Measurements from ENCODE around the gene GFI1.
A peak's percentile ranks its signal among the peaks of the same experiment; 100 is the strongest.
"Not testable (repeated sequence)": the region's sequence is repeated elsewhere in the genome, so short reads cannot be mapped to it uniquely, and the experiment has no call there.

Gene GFI1

GRCh38 chr1:92486251-92487077 is at the start of gene GFI1:
Gene GFI1 (minus strand): TSS chr1:92486925. CDS start chr1:92483487, 3,438 bp downstream.
- Mint-ChIP-seq H3K4me3 (peak within 1 kb of the TSS; percentile 89), H3K36me3 (peaks cover 20% of the 10 kb centered on the region), H3K9me3 (no peaks in the 10 kb centered on the region), H3K4me1 (peaks cover 37% of the 10 kb centered on the region), H3K27me3 (peaks cover 45% of the 10 kb centered on the region), H3K27ac (peak within 1 kb of the TSS; percentile 92)
- peak; percentile 54 for ATAC-seq

- Mint-ChIP-seq H3K27ac (peak overlapping the region; percentile 42), H3K36me3 (peaks cover 38% of the 10 kb centered on the region), H3K4me1 (peaks cover 19% of the 10 kb centered on the region)
- not testable (repeated sequence) for H3K9me3 Mint-ChIP-seq, H3K27me3 Mint-ChIP-seq, H3K4me3 Mint-ChIP-seq, ATAC-seq
These were observed 45.6 kb upstream of the GFI1 start for GRCh38 chr1:92532371-92532770.

GRCh38 chr1:92531939-92532338 is 45.2 kb upstream of the GFI1 start:
- not testable (repeated sequence) for H3K4me3 Mint-ChIP-seq, H3K9me3 Mint-ChIP-seq, H3K27me3 Mint-ChIP-seq, ATAC-seq
- H3K4me1 Mint-ChIP-seq: peaks cover 19% of the 10 kb centered on the region
- peak overlapping the region; percentile 42 for H3K27ac Mint-ChIP-seq
- H3K36me3 Mint-ChIP-seq: peaks cover 38% of the 10 kb centered on the region

GRCh38 chr1:92527670-92528069 is 40.9 kb upstream of the GFI1 start:
- peaks cover 24% of the 10 kb centered on the region for H3K36me3 Mint-ChIP-seq
- H3K27ac Mint-ChIP-seq: no peak overlapping the region
- no peaks in the 10 kb centered on the region for H3K27me3 Mint-ChIP-seq
- ATAC-seq: no peak
- peaks cover 6% of the 10 kb centered on the region for H3K4me1 Mint-ChIP-seq
- no peak overlapping the region for H3K4me3 Mint-ChIP-seq
- no peaks in the 10 kb centered on the region for H3K9me3 Mint-ChIP-seq

GRCh38 chr1:92524944-92525590 is 38.3 kb upstream of the GFI1 start:
- H3K27ac Mint-ChIP-seq, ATAC-seq, H3K9me3 Mint-ChIP-seq, H3K27me3 Mint-ChIP-seq, H3K4me1 Mint-ChIP-seq, H3K4me3 Mint-ChIP-seq: not testable (repeated sequence)
- H3K36me3 Mint-ChIP-seq: peaks cover 13% of the 10 kb centered on the region

- H3K27me3 Mint-ChIP-seq: no peaks in the 10 kb centered on the region
- no peak overlapping the region for H3K27ac Mint-ChIP-seq
- peaks cover 28% of the 10 kb centered on the region for H3K36me3 Mint-ChIP-seq
- no peaks in the 10 kb centered on the region for H3K4me1 Mint-ChIP-seq
- no peak for ATAC-seq
- H3K4me3 Mint-ChIP-seq: no peak overlapping the region
- no peaks in the 10 kb centered on the region for H3K9me3 Mint-ChIP-seq
These were observed 32.3 kb upstream of the GFI1 start for GRCh38 chr1:92519043-92519442.

GRCh38 chr1:92516574-92516973 is 29.8 kb upstream of the GFI1 start:
- Mint-ChIP-seq H3K27ac (no peak overlapping the region), H3K9me3 (no peaks in the 10 kb centered on the region), H3K4me3 (no peak overlapping the region), H3K36me3 (peaks cover 39% of the 10 kb centered on the region), H3K27me3 (no peaks in the 10 kb centered on the region), H3K4me1 (no peaks in the 10 kb centered on the region)
- ATAC-seq: no peak

GRCh38 chr1:92515796-92516201 is 29.1 kb upstream of the GFI1 start:
- Mint-ChIP-seq H3K36me3 (peaks cover 40% of the 10 kb centered on the region), H3K27me3 (no peaks in the 10 kb centered on the region), H3K27ac (no peak overlapping the region), H3K4me3 (no peak overlapping the region), H3K4me1 (no peaks in the 10 kb centered on the region), H3K9me3 (no peaks in the 10 kb centered on the region)
- ATAC-seq: no peak

GRCh38 chr1:92511541-92511940 is 24.8 kb upstream of the GFI1 start:
- H3K27me3 Mint-ChIP-seq: no peaks in the 10 kb centered on the region
- peaks cover 33% of the 10 kb centered on the region for H3K36me3 Mint-ChIP-seq
- peaks cover 2% of the 10 kb centered on the region for H3K9me3 Mint-ChIP-seq
- H3K4me1 Mint-ChIP-seq: peaks cover 6% of the 10 kb centered on the region
- no peak overlapping the region for H3K4me3 Mint-ChIP-seq
- no peak overlapping the region for H3K27ac Mint-ChIP-seq
- no peak for ATAC-seq

- H3K36me3 Mint-ChIP-seq: peaks cover 17% of the 10 kb centered on the region
- peaks cover 5% of the 10 kb centered on the region for H3K9me3 Mint-ChIP-seq
- H3K4me1 Mint-ChIP-seq: peaks cover 15% of the 10 kb centered on the region
- ATAC-seq: no peak
- no peak overlapping the region for H3K27ac Mint-ChIP-seq
- no peaks in the 10 kb centered on the region for H3K27me3 Mint-ChIP-seq
- H3K4me3 Mint-ChIP-seq: no peak overlapping the region
These were observed 22.9 kb upstream of the GFI1 start for GRCh38 chr1:92509619-92510018.

GRCh38 chr1:92505015-92505692 is 18.4 kb upstream of the GFI1 start:
- Mint-ChIP-seq H3K27me3 (no peaks in the 10 kb centered on the region), H3K4me1 (peaks cover 32% of the 10 kb centered on the region), H3K4me3 (no peak overlapping the region), H3K27ac (peak overlapping the region; percentile 43), H3K9me3 (peaks cover 5% of the 10 kb centered on the region), H3K36me3 (peaks cover 5% of the 10 kb centered on the region)
- ATAC-seq: peak; percentile 65

- Mint-ChIP-seq H3K36me3 (peaks cover 5% of the 10 kb centered on the region), H3K27me3 (no peaks in the 10 kb centered on the region), H3K27ac (peak overlapping the region; percentile 43), H3K4me1 (peaks cover 28% of the 10 kb centered on the region), H3K9me3 (peaks cover 5% of the 10 kb centered on the region), H3K4me3 (no peak overlapping the region)
- peak; percentile 47 for ATAC-seq
These were observed 17.7 kb upstream of the GFI1 start for GRCh38 chr1:92504291-92505014.

- Mint-ChIP-seq H3K4me1 (peaks cover 26% of the 10 kb centered on the region), H3K4me3 (no peak overlapping the region), H3K36me3 (peaks cover 5% of the 10 kb centered on the region), H3K27ac (peak overlapping the region; percentile 43), H3K27me3 (no peaks in the 10 kb centered on the region), H3K9me3 (peaks cover 5% of the 10 kb centered on the region)
- no peak for ATAC-seq
These were observed 17.2 kb upstream of the GFI1 start for GRCh38 chr1:92503926-92504285.

- H3K27me3 Mint-ChIP-seq: no peaks in the 10 kb centered on the region
- peaks cover 5% of the 10 kb centered on the region for H3K36me3 Mint-ChIP-seq
- H3K4me3 Mint-ChIP-seq: no peak overlapping the region
- peaks cover 5% of the 10 kb centered on the region for H3K9me3 Mint-ChIP-seq
- H3K4me1 Mint-ChIP-seq: peaks cover 26% of the 10 kb centered on the region
- H3K27ac Mint-ChIP-seq: peak overlapping the region; percentile 43
- ATAC-seq: peak; percentile 56
These were observed 16.6 kb upstream of the GFI1 start for GRCh38 chr1:92503043-92503925.

Measured in stimulated activated memory B cell treated with anti-CD40 and anti-IgM and Interleukin-4, amounts not matched to agents 10 μg/mL and 1 μg/mL and 100 μg/mL, for 72 hours (primary cell).